Retinal pigment epithelial cell (primary cell): ENCODE measurements around the gene SPRTN.
A peak's percentile ranks its signal among the peaks of the same experiment; 100 is the strongest.

ENCODE experiments used
- DNase-seq: peaks from one replicate; pipeline ENCODE4 v3.0.0-alpha.2; 2010; ENCODE audit warnings: low read depth
- H3K4me3 ChIP-seq: 2 replicates; pipeline ENCODE4 v1.5.1; 2011; ENCODE audit warnings: mild to moderate bottlenecking, low read length, control low read depth, moderate library complexity
- CTCF ChIP-seq: conservative IDR thresholded peaks from 2 replicates; pipeline ENCODE4 v1.5.1; 2011; ENCODE audit warnings: low read depth, low read length, control low read depth, inconsistent platforms

SPRTN gene

GRCh38 chr1:231324660-231325059 lies 13.4 kb upstream of the SPRTN start:
- TF ChIP-seq CTCF = no peak
- DNase-seq = no peak
- H3K4me3 ChIP-seq = no peak overlapping the region

GRCh38 chr1:231326248-231326647 lies 11.8 kb upstream of the SPRTN start:
- TF ChIP-seq CTCF = no peak
- DNase-seq = no peak
- H3K4me3 ChIP-seq = no peak overlapping the region

- no peak overlapping the region for H3K4me3 ChIP-seq
- DNase-seq = no peak
- TF ChIP-seq CTCF = no peak
These were observed 10.5 kb upstream of the SPRTN start for GRCh38 chr1:231327617-231328016.

- H3K4me3 ChIP-seq = no peak overlapping the region
- TF ChIP-seq CTCF = no peak
These were observed 8.6 kb upstream of the SPRTN start for GRCh38 chr1:231329483-231329882.

GRCh38 chr1:231332761-231333160 lies 5.3 kb upstream of the SPRTN start:
- H3K4me3 ChIP-seq = no peak overlapping the region
- no peak for TF ChIP-seq CTCF
- DNase-seq = no peak

More at GRCh38 chr1:231329483-231329882, 8.6 kb upstream of the SPRTN start:
- DNase-seq = no peak

- H3K4me3 ChIP-seq = peak overlapping the region; percentile 98
- no peak for TF ChIP-seq CTCF
These were observed 3.9 kb upstream of the SPRTN start for GRCh38 chr1:231334079-231334666.

GRCh38 chr1:231334952-231335351 lies 3.1 kb upstream of the SPRTN start:
- no peak for DNase-seq
- no peak for TF ChIP-seq CTCF
- H3K4me3 ChIP-seq = peak overlapping the region; percentile 98

More at GRCh38 chr1:231334079-231334666, 3.9 kb upstream of the SPRTN start:
- DNase-seq = no peak
